K562 (cell line): Measurements from ENCODE around the gene IFI27L1. TPM values are rescaled to one million over a fixed set of nuclear protein-coding genes. Genes with fewer than 3 reads are reported as not detected.

ENCODE experiments used
- CSDE1 ChIP-seq, 2 experiments: fragments of 450-650 bp; IDR thresholded peaks; 2 replicates each; pipeline ENCODE4 v1.6.1; 2016; ENCODE audit warnings: mild to moderate bottlenecking in 1 of 2
- FOXK2 ChIP-seq, 2 experiments: fragments of 450-650 bp; IDR thresholded peaks in 1 of 2; conservative IDR thresholded peaks in 1 of 2; 2 replicates each; pipeline ENCODE4 v1.6.1; 2016; ENCODE audit warnings: low read depth in 2 of 2, mild to moderate bottlenecking in 1 of 2
- GTF2F1 ChIP-seq: IDR thresholded peaks from 2 replicates; pipeline ENCODE4 v1.6.1; 2011; ENCODE audit warnings: low read depth, low read length, improper control_type of control experiment
- NFE2 ChIP-seq: IDR thresholded peaks from 2 replicates; pipeline ENCODE4 v1.6.1; 2014; ENCODE audit warnings: antibody characterized with exemption, low read depth
- NR2F6 ChIP-seq: fragments of 450-650 bp; formaldehyde crosslinking; IDR thresholded peaks from 2 replicates; pipeline ENCODE4 v1.4.0; 2020; ENCODE audit warnings: mild to moderate bottlenecking
- RBFOX2 ChIP-seq: fragments of 200-400 bp; formaldehyde crosslinking; IDR thresholded peaks from 2 replicates; pipeline ENCODE4 v1.6.1; 2017; ENCODE audit warnings: low read depth, mild to moderate bottlenecking, low read length, moderate library complexity
- SMAD2 ChIP-seq: fragments of 150-350 bp; IDR thresholded peaks from 2 replicates; pipeline ENCODE4 v1.6.1; 2014; ENCODE audit warnings: low read depth, mild to moderate bottlenecking, low read length
- SMARCE1 ChIP-seq: fragments of 450-650 bp; IDR thresholded peaks from 2 replicates; pipeline ENCODE4 v1.7.1; 2016; ENCODE audit warnings: mild to moderate bottlenecking
- SP1 ChIP-seq: sonication (generic); formaldehyde crosslinking; IDR thresholded peaks from 2 replicates; pipeline ENCODE4 v1.8.1; 2022; ENCODE audit warnings: mild to moderate bottlenecking, missing genetic modification reagents
- SUPT5H ChIP-seq: fragments of 450-650 bp; IDR thresholded peaks from 2 replicates; pipeline ENCODE4 v1.6.1; 2016
- TBP ChIP-seq: optimal IDR thresholded peaks from 2 replicates; pipeline ENCODE3; 2011; ENCODE audit warnings: low read depth, low read length, improper control_type of control experiment
- THAP12 ChIP-seq: fragments of 250-450 bp; sonication (Bioruptor Pico); IDR thresholded peaks from 2 replicates; pipeline ENCODE4 v1.9.0; 2021; ENCODE audit warnings: mild to moderate bottlenecking, inconsistent platforms
- USF1 ChIP-seq: sonication (generic); formaldehyde crosslinking; IDR thresholded peaks from 2 replicates; pipeline ENCODE4 v1.9.0; 2022; ENCODE audit warnings: mild to moderate bottlenecking, missing genetic modification reagents
- ZC3H11A ChIP-seq: IDR thresholded peaks from 2 replicates; pipeline ENCODE4 v1.6.1; 2012; ENCODE audit warnings: low read depth, low read length, improper control_type of control experiment
- ZNF57 ChIP-seq: fragments of 450-650 bp; formaldehyde crosslinking; IDR thresholded peaks from 2 replicates; pipeline ENCODE4 v1.4.0; 2020; ENCODE audit warnings: mild to moderate bottlenecking, moderate library complexity
- ZNF655 ChIP-seq: fragments of 250-450 bp; sonication (Bioruptor Pico); IDR thresholded peaks from 2 replicates; pipeline ENCODE4 v1.5.0; 2021
- ZNF740 ChIP-seq, 3 experiments: fragments of 200-800 bp in 1 of 3; sonication (Bioruptor generic) in 1 of 3; sonication (generic) in 1 of 3; formaldehyde crosslinking in 1 of 3; IDR thresholded peaks; 2 replicates each; pipeline versions ENCODE4 v1.6.1 to v1.8.0; 2016 to 2022; ENCODE audit warnings: mild to moderate bottlenecking in 2 of 3, missing compliant biosample characterization in 2 of 3, missing genetic modification characterization in 2 of 3, missing genetic modification reagents in 1 of 3
- polyA plus RNA-seq, 8 experiments: library from polyadenylated mRNA; depleted of rRNA in 4 of 8; stranded (reverse) in 5 of 8; unstranded in 3 of 8; fragments of >200 nt; fragmentation: Nextera tagmentation in 2 of 8; fragmentation: Illumina TruSeq in 1 of 8; extraction: Ambion mirVana in 2 of 8; extraction: Trizol in 1 of 8; gene quantifications; 2 replicates each; pipeline versions ENCODE4 v1.2.1 to v1.2.3, GENCODE V29; 2011 to 2014; ENCODE audit warnings: inconsistent platforms in 1 of 8, missing spikeins in 1 of 8
- total RNA-seq, 7 experiments: library from RNA; depleted of rRNA in 6 of 7; stranded (reverse); fragments of >200 nt in 6 of 7; fragmentation: Illumina TruSeq in 2 of 7; extraction: Trizol in 2 of 7; gene quantifications; 2 replicates each; pipeline versions ENCODE4 v1.2.1 to v1.2.3, GENCODE V29; 2011 to 2021; ENCODE audit warnings: low replicate concordance in 1 of 7

IFI27L1 gene
- total and polyA plus RNA-seq, 9 of the 15 experiments (the other 6 are each of a cell fraction or from before 2014, with no cell fraction given), result 14.5 to 28.0 (median 23.8) TPM

GRCh38 chr14:94080621-94081385 lies at the start of gene IFI27L1, which contains the start of gene DDX24 (continued):
- TF ChIP-seq USF1 (CRISPR knock-in tag), result no peak
- TF ChIP-seq SP1 (CRISPR knock-in tag), result peak; percentile 48
- TF ChIP-seq TBP, result peak; percentile 82
- no peak for TF ChIP-seq GTF2F1
- peak; percentile 82 for TF ChIP-seq SUPT5H
- no peak for TF ChIP-seq FOXK2 (conservative IDR thresholded peaks at IDR 0.05 in 1 of 2, IDR thresholded peaks at IDR 0.05 in 1 of 2; ENCODE audit: low read depth in 2 of 2)
- TF ChIP-seq CSDE1 (IDR thresholded peaks at IDR 0.05), result no peak
- no peak for TF ChIP-seq NFE2
- TF ChIP-seq ZNF740 (CRISPR knock-in tag; IDR thresholded peaks at IDR 0.05), result no peak
- TF ChIP-seq ZNF740 (tag; IDR thresholded peaks at IDR 0.05), result no peak
- TF ChIP-seq NR2F6, result no peak
- no peak for TF ChIP-seq ZNF57
- TF ChIP-seq THAP12 (CRISPR knock-in tag), result peak; percentile 34; the same call in 1 of the 2 replicates
- TF ChIP-seq ZC3H11A, result no peak
- no peak for TF ChIP-seq SMARCE1
- TF ChIP-seq ZNF655 (CRISPR knock-in tag), result no peak
- no peak for TF ChIP-seq SMAD2
- peak; percentile 95 for TF ChIP-seq RBFOX2
